A549 treated with RU486 at 1 μM for 4 hours (cell line): ENCODE measurements around the gene PPP2R1B. TPM values are rescaled to one million over a fixed set of nuclear protein-coding genes. Genes with fewer than 3 reads are reported as not detected.

Experiments used
- total RNA-seq: library from RNA; stranded (reverse); fragments of 200-300 nt; extraction: Qiagen RNA extraction; gene quantifications from 5 replicates; pipeline ENCODE4 v1.2.3, GENCODE V29; 2022; ENCODE audit warnings: low read depth

PPP2R1B gene
- 14.1 to 18.6 TPM (median 17.9 TPM) in 5 replicates for total RNA-seq

GRCh38 chr11:111765984-111766833 lies at the start of gene PPP2R1B:
Gene PPP2R1B (minus strand): TSS chr11:111766389. CDS start chr11:111766361, 28 bp downstream.

Other genes starting within 250 kb of the PPP2R1B start
- gene LAYN, start 225.7 kb downstream of the PPP2R1B start, total RNA-seq = 4.3 to 5.3 TPM (median 4.9 TPM) in 5 replicates
- 5.0 to 7.0 TPM (median 5.2 TPM) in 5 replicates for gene SIK2, start 163.9 kb downstream of the PPP2R1B start, total RNA-seq
- 17.3 to 21.6 TPM (median 19.3 TPM) in 5 replicates for gene ALG9, start 105.2 kb upstream of the PPP2R1B start, total RNA-seq
- 0.88 to 1.6 TPM (median 1.6 TPM) in 5 replicates for gene FDXACB1, start 112.8 kb upstream of the PPP2R1B start, total RNA-seq
- 30.1 to 34.3 TPM (median 32.2 TPM) in 5 replicates for gene CFAP68, start 113.2 kb upstream of the PPP2R1B start, total RNA-seq
- gene CRYAB, start 145.4 kb upstream of the PPP2R1B start, total RNA-seq = 5.7 to 13.0 TPM (median 7.1 TPM) in 5 replicates
- not detected in 5 replicates for gene HSPB2, start 146.3 kb upstream of the PPP2R1B start, total RNA-seq
- gene C11orf52, start 152.5 kb upstream of the PPP2R1B start, total RNA-seq = not detected in 5 replicates
- 3.6 to 7.5 TPM (median 6.3 TPM) in 5 replicates for gene DIXDC1, start 171.0 kb upstream of the PPP2R1B start, total RNA-seq